HepG2 (cell line): ENCODE results near the gene STIM1. TPM values are rescaled to one million over a fixed set of nuclear protein-coding genes. Genes with fewer than 3 reads are reported as not detected.

ENCODE experiments used
- AHR ChIP-seq: IDR thresholded peaks from 2 replicates; pipeline ENCODE4 v1.6.1; 2018; ENCODE audit warnings: missing genetic modification reagents, missing compliant biosample characterization
- ARNT ChIP-seq: fragments of 450-650 bp; IDR thresholded peaks from 2 replicates; pipeline ENCODE4 v1.6.1; 2017
- FOSL2 ChIP-seq: sonication (generic); formaldehyde crosslinking; IDR thresholded peaks from 2 replicates; pipeline ENCODE4 v1.4.0; 2020; ENCODE audit warnings: missing genetic modification reagents
- MAZ ChIP-seq, 2 experiments: sonication (generic) in 1 of 2; formaldehyde crosslinking in 1 of 2; IDR thresholded peaks; 2 replicates each; pipeline versions ENCODE4 v1.5.0 to v1.6.1; 2012 to 2020; ENCODE audit warnings: low read depth in 2 of 2, mild to moderate bottlenecking in 2 of 2, borderline replicate concordance in 1 of 2, improper control_type of control experiment in 1 of 2, low read length in 1 of 2, missing genetic modification reagents in 1 of 2, moderate library complexity in 1 of 2
- MTA1 ChIP-seq: sonication (generic); formaldehyde crosslinking; IDR thresholded peaks from 2 replicates; pipeline ENCODE4 v1.4.0; 2020; ENCODE audit warnings: missing genetic modification reagents, mild to moderate bottlenecking, borderline replicate concordance
- NR2F1 ChIP-seq, 2 experiments: fragments of 450-650 bp in 1 of 2; formaldehyde crosslinking in 1 of 2; IDR thresholded peaks; 2 replicates each; pipeline versions ENCODE4 v1.5.0 to v1.6.1; 2016 to 2020; ENCODE audit warnings: mild to moderate bottlenecking in 1 of 2, missing compliant biosample characterization in 1 of 2, missing genetic modification reagents in 1 of 2, moderate library complexity in 1 of 2
- NR2F6 ChIP-seq, 2 experiments: IDR thresholded peaks; 2 replicates each; pipeline ENCODE4 v1.6.1; 2016; ENCODE audit warnings: antibody characterized with exemption in 1 of 2, mild to moderate bottlenecking in 1 of 2
- RFXANK ChIP-seq: IDR thresholded peaks from 2 replicates; pipeline ENCODE4 v1.6.1; 2016
- SALL1 ChIP-seq: sonication (generic); formaldehyde crosslinking; IDR thresholded peaks from 2 replicates; pipeline ENCODE4 v1.8.0; 2022; ENCODE audit warnings: mild to moderate bottlenecking, missing genetic modification reagents
- SKIL ChIP-seq: sonication (generic); formaldehyde crosslinking; IDR thresholded peaks from 2 replicates; pipeline ENCODE4 v1.8.0; 2022; ENCODE audit warnings: missing genetic modification reagents, mild to moderate bottlenecking, moderate library complexity, borderline replicate concordance
- SP4 ChIP-seq: sonication (generic); formaldehyde crosslinking; IDR thresholded peaks from 2 replicates; pipeline ENCODE4 v1.8.1; 2023; ENCODE audit warnings: mild to moderate bottlenecking, missing genetic modification reagents
- ZNF709 ChIP-seq: sonication (generic); formaldehyde crosslinking; IDR thresholded peaks from 2 replicates; pipeline ENCODE4 v1.5.0; 2020; ENCODE audit warnings: mild to moderate bottlenecking, missing genetic modification reagents
- polyA plus RNA-seq, 8 experiments: library from polyadenylated mRNA; depleted of rRNA in 3 of 8; stranded (reverse) in 7 of 8; unstranded in 1 of 8; fragments of >200 nt; fragmentation: Illumina TruSeq in 4 of 8; extraction: Trizol in 4 of 8; gene quantifications; 2 replicates each; pipeline versions ENCODE4 v1.2.1 to v1.2.3, GENCODE V29; 2011 to 2016; ENCODE audit warnings: low read depth in 4 of 8, missing spikeins in 1 of 8, mixed read lengths in 1 of 8; ENCODE audit not compliant: insufficient read depth in 1 of 8
- total RNA-seq, 5 experiments: library from RNA; depleted of rRNA; stranded (reverse); fragments of >200 nt; fragmentation: Illumina TruSeq; extraction: Trizol; gene quantifications; 2 replicates each; pipeline ENCODE4 v1.2.3, GENCODE V29; 2016; ENCODE audit warnings: low read depth in 1 of 5
- TF ChIP-seq, protein P1 (sequence below): sonication (generic); formaldehyde crosslinking; IDR thresholded peaks from 2 replicates; pipeline ENCODE4 v1.4.0; 2020; ENCODE audit warnings: missing genetic modification reagents
- TF ChIP-seq, protein P2 (sequence below): sonication (generic); formaldehyde crosslinking; IDR thresholded peaks from 2 replicates; pipeline ENCODE4 v1.5.1; 2020; ENCODE audit warnings: mild to moderate bottlenecking, missing genetic modification reagents, borderline replicate concordance
- TF ChIP-seq, protein P3 (sequence below): IDR thresholded peaks from 2 replicates; pipeline ENCODE4 v1.6.1; 2016; ENCODE audit warnings: missing genetic modification reagents, missing compliant biosample characterization
- TF ChIP-seq, protein P4 (sequence below): sonication (generic); formaldehyde crosslinking; IDR thresholded peaks from 2 replicates; pipeline ENCODE4 v1.4.0; 2020; ENCODE audit warnings: missing genetic modification reagents, borderline replicate concordance

Gene STIM1
- total and polyA plus RNA-seq, 2 of the 13 experiments (the other 11 are each of a cell fraction or from before 2014, with no cell fraction given), result 19.2 to 28.5 TPM

GRCh38 chr11:3855808-3856491, 486 bp downstream of the STIM1 start (continued):
- TF ChIP-seq SKIL (peak; percentile 56; the same call in 1 of the 2 replicates), FOSL2 (CRISPR knock-in tag) (peak; percentile 14; the same call in 1 of the 2 replicates), NR2F1 (CRISPR knock-in tag; IDR thresholded peaks at IDR 0.05) (peak in 1 of 2 experiments; percentile 66; a peak in 2 of 4 replicates), AHR (CRISPR knock-in tag) (0 out of 2 replicates have a peak, but pooled peaks have one; percentile 39), ZNF709 (CRISPR knock-in tag) (0 out of 2 replicates have a peak, but pooled peaks have one; percentile 34), RFXANK (CRISPR knock-in tag) (no peak), NR2F6 (IDR thresholded peaks at IDR 0.05) (peak; percentile 67), NR2F6 (CRISPR knock-in tag; IDR thresholded peaks at IDR 0.05) (peak; percentile 82), MTA1 (peak; percentile 80; the same call in 1 of the 2 replicates), MAZ (IDR thresholded peaks at IDR 0.05; ENCODE audit: borderline replicate concordance, low read depth, low read length) (no peak), MAZ (CRISPR knock-in tag; IDR thresholded peaks at IDR 0.05; ENCODE audit: low read depth) (0 out of 2 replicates have a peak, but pooled peaks have one; percentile 31), SP4 (CRISPR knock-in tag) (0 out of 2 replicates have a peak, but pooled peaks have one; percentile 22), SALL1 (CRISPR knock-in tag) (peak; percentile 49), ARNT (no peak)
- TF ChIP-seq, protein P1, sequence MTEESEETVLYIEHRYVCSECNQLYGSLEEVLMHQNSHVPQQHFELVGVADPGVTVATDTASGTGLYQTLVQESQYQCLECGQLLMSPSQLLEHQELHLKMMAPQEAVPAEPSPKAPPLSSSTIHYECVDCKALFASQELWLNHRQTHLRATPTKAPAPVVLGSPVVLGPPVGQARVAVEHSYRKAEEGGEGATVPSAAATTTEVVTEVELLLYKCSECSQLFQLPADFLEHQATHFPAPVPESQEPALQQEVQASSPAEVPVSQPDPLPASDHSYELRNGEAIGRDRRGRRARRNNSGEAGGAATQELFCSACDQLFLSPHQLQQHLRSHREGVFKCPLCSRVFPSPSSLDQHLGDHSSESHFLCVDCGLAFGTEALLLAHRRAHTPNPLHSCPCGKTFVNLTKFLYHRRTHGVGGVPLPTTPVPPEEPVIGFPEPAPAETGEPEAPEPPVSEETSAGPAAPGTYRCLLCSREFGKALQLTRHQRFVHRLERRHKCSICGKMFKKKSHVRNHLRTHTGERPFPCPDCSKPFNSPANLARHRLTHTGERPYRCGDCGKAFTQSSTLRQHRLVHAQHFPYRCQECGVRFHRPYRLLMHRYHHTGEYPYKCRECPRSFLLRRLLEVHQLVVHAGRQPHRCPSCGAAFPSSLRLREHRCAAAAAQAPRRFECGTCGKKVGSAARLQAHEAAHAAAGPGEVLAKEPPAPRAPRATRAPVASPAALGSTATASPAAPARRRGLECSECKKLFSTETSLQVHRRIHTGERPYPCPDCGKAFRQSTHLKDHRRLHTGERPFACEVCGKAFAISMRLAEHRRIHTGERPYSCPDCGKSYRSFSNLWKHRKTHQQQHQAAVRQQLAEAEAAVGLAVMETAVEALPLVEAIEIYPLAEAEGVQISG (CRISPR knock-in tag), result peak; percentile 34; the same call in 1 of the 2 replicates
- TF ChIP-seq, protein P2, sequence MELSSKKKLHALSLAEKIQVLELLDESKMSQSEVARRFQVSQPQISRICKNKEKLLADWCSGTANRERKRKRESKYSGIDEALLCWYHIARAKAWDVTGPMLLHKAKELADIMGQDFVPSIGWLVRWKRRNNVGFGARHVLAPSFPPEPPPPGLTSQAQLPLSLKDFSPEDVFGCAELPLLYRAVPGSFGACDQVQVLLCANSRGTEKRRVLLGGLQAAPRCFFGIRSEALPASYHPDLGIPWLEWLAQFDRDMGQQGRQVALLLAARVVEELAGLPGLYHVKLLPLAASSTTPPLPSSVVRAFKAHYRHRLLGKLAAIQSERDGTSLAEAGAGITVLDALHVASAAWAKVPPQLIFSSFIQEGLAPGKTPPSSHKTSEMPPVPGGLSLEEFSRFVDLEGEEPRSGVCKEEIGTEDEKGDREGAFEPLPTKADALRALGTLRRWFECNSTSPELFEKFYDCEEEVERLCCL, result 0 out of 2 replicates have a peak, but pooled peaks have one; percentile 63
- TF ChIP-seq, protein P3, sequence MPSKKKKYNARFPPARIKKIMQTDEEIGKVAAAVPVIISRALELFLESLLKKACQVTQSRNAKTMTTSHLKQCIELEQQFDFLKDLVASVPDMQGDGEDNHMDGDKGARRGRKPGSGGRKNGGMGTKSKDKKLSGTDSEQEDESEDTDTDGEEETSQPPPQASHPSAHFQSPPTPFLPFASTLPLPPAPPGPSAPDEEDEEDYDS (CRISPR knock-in tag), result 0 out of 2 replicates have a peak, but pooled peaks have one; percentile 19
- TF ChIP-seq, protein P4, sequence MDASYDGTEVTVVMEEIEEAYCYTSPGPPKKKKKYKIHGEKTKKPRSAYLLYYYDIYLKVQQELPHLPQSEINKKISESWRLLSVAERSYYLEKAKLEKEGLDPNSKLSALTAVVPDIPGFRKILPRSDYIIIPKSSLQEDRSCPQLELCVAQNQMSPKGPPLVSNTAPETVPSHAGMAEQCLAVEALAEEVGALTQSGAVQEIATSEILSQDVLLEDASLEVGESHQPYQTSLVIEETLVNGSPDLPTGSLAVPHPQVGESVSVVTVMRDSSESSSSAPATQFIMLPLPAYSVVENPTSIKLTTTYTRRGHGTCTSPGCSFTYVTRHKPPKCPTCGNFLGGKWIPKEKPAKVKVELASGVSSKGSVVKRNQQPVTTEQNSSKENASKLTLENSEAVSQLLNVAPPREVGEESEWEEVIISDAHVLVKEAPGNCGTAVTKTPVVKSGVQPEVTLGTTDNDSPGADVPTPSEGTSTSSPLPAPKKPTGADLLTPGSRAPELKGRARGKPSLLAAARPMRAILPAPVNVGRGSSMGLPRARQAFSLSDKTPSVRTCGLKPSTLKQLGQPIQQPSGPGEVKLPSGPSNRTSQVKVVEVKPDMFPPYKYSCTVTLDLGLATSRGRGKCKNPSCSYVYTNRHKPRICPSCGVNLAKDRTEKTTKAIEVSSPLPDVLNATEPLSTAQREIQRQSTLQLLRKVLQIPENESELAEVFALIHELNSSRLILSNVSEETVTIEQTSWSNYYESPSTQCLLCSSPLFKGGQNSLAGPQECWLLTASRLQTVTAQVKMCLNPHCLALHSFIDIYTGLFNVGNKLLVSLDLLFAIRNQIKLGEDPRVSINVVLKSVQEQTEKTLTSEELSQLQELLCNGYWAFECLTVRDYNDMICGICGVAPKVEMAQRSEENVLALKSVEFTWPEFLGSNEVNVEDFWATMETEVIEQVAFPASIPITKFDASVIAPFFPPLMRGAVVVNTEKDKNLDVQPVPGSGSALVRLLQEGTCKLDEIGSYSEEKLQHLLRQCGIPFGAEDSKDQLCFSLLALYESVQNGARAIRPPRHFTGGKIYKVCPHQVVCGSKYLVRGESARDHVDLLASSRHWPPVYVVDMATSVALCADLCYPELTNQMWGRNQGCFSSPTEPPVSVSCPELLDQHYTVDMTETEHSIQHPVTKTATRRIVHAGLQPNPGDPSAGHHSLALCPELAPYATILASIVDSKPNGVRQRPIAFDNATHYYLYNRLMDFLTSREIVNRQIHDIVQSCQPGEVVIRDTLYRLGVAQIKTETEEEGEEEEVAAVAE (CRISPR knock-in tag), result 0 out of 2 replicates have a peak, but pooled peaks have one; percentile 25
